ENCODE measurements around the gene GRID1. TPM values are rescaled to one million over a fixed set of nuclear protein-coding genes. Genes with fewer than 3 reads are reported as not detected.

GRID1 gene
- total and polyA plus RNA-seq, 10 donors: 0.06 to 0.42 (median 0.15) TPM; not detected in 4

- Histone ChIP-seq H3K9me3 (no peaks in the 10 kb centered on the region), H3K27me3 (replicated peaks in 1 of 7) (peaks cover 10 to 60% (median 51%) of the 10 kb centered on the region in 7 donors), H3K27ac (no peak overlapping the region), H3K4me1 (peaks cover 21 to 55% (median 46%) of the 10 kb centered on the region in 6 donors), H3K4me3 (peak overlapping the region in 3 of 8 donors; percentile 5 to 49 (median 14)), H3K36me3 (no peaks in the 10 kb centered on the region)
- 29 to 42% (median 40%) methylated on average over 15 of the region's 15 CpGs for WGBS, 5 donors
- peak; percentile 61 for DNase-seq
- TF ChIP-seq, protein P1, sequence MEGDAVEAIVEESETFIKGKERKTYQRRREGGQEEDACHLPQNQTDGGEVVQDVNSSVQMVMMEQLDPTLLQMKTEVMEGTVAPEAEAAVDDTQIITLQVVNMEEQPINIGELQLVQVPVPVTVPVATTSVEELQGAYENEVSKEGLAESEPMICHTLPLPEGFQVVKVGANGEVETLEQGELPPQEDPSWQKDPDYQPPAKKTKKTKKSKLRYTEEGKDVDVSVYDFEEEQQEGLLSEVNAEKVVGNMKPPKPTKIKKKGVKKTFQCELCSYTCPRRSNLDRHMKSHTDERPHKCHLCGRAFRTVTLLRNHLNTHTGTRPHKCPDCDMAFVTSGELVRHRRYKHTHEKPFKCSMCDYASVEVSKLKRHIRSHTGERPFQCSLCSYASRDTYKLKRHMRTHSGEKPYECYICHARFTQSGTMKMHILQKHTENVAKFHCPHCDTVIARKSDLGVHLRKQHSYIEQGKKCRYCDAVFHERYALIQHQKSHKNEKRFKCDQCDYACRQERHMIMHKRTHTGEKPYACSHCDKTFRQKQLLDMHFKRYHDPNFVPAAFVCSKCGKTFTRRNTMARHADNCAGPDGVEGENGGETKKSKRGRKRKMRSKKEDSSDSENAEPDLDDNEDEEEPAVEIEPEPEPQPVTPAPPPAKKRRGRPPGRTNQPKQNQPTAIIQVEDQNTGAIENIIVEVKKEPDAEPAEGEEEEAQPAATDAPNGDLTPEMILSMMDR (IDR thresholded peaks at IDR 0.05 in 8 of 11, conservative IDR thresholded peaks at IDR 0.05 in 3 of 11): no peak
- intact Hi-C loops (cut with DNase I; ENCODE audit: low total_unique reads): no loop called here
These were observed 3.9 kb downstream of the GRID1 start for GRCh38 chr10:86362586-86363183.

- no peak overlapping the region for H3K4me3 ChIP-seq
- no peaks in the 10 kb centered on the region for H3K9me3 ChIP-seq
- peaks cover 17 to 49% (median 40%) of the 10 kb centered on the region in 6 donors for H3K4me1 ChIP-seq
- no peaks in the 10 kb centered on the region for H3K36me3 ChIP-seq
- 76 to 92% (median 89%) methylated on average over 2 of the region's 2 CpGs for WGBS, 5 donors
- intact Hi-C loops (cut with DNase I; ENCODE audit: low total_unique reads): no loop called here
- H3K27ac ChIP-seq: no peak overlapping the region
- DNase-seq: peak; percentile 43
- peaks cover 7 to 54% (median 46%) of the 10 kb centered on the region in 7 donors for H3K27me3 ChIP-seq (replicated peaks in 1 of 7)
- TF ChIP-seq, protein P1 (IDR thresholded peaks at IDR 0.05 in 8 of 11, conservative IDR thresholded peaks at IDR 0.05 in 3 of 11): no peak
- TF ChIP-seq POLR2A (IDR thresholded peaks at IDR 0.05) (no peak), POLR2AphosphoS5 (IDR thresholded peaks at IDR 0.05) (no peak)
These were observed 4.5 kb downstream of the GRID1 start for GRCh38 chr10:86362129-86362527.

- H3K36me3 ChIP-seq: no peaks in the 10 kb centered on the region
- H3K27ac ChIP-seq: no peak overlapping the region
- H3K4me3 ChIP-seq: no peak overlapping the region
- TF ChIP-seq POLR2A (IDR thresholded peaks at IDR 0.05) (no peak), POLR2AphosphoS5 (IDR thresholded peaks at IDR 0.05) (no peak)
- TF ChIP-seq, protein P1 (IDR thresholded peaks at IDR 0.05 in 8 of 11, conservative IDR thresholded peaks at IDR 0.05 in 3 of 11): no peak
- intact Hi-C loops (cut with DNase I; ENCODE audit: low total_unique reads): no loop called here
- H3K4me1 ChIP-seq: peaks cover 14 to 44% (median 35%) of the 10 kb centered on the region in 6 donors
- 89 to 97% (median 92%) methylated on average over 5 of the region's 5 CpGs for WGBS, 5 donors
- no peaks in the 10 kb centered on the region for H3K9me3 ChIP-seq
- DNase-seq: peak; percentile 48
- H3K27me3 ChIP-seq (replicated peaks in 1 of 7): peaks cover 6 to 47% (median 39%) of the 10 kb centered on the region in 7 donors
These were observed 5.2 kb downstream of the GRID1 start for GRCh38 chr10:86361156-86362128.

- 77 to 84% (median 80%) methylated on average over 5 of the region's 5 CpGs for WGBS, 5 donors
- peak; percentile 35 for DNase-seq
- H3K4me1 ChIP-seq: peaks cover 12 to 45% (median 30%) of the 10 kb centered on the region in 6 donors
- TF ChIP-seq, protein P1 (IDR thresholded peaks at IDR 0.05 in 8 of 11, conservative IDR thresholded peaks at IDR 0.05 in 3 of 11): no peak
- TF ChIP-seq POLR2A (IDR thresholded peaks at IDR 0.05): no peak
- TF ChIP-seq POLR2AphosphoS5 (IDR thresholded peaks at IDR 0.05): no peak
- no peak overlapping the region for H3K27ac ChIP-seq
- intact Hi-C loops (cut with DNase I; ENCODE audit: low total_unique reads): no loop called here
- H3K36me3 ChIP-seq: no peaks in the 10 kb centered on the region
- peaks cover 6 to 41% (median 31%) of the 10 kb centered on the region in 7 donors for H3K27me3 ChIP-seq (replicated peaks in 1 of 7)
- no peak overlapping the region for H3K4me3 ChIP-seq
- no peaks in the 10 kb centered on the region for H3K9me3 ChIP-seq
These were observed 5.9 kb downstream of the GRID1 start for GRCh38 chr10:86360657-86361056.
